Measurements from ENCODE around the gene BHLHA9.
"Not testable (repeated sequence)": the region's sequence is repeated elsewhere in the genome, so short reads cannot be mapped to it uniquely, and the experiment has no call there.

Gene BHLHA9

DNA sequence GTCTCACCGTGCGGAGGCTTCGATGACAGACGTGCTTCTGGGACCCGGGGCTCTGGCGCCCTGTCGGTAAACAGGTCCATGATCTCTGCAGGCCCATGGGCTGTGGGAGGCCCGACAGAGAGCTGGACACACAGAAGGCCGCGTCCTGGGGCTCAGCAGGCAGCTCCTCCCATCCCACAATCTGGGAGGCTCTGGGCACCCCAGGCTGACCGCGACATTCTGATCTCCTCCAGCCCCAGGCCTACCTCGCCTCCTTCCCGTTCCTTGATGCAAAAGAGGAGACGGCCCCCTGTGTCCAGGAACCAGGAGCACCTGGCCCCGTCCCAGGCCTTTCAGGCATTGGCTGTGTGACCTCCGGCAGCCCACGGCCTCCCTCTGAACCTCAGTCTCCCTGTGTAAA is 32.5 kb downstream of the BHLHA9 start:
- no peak for DNase-seq

DNA sequence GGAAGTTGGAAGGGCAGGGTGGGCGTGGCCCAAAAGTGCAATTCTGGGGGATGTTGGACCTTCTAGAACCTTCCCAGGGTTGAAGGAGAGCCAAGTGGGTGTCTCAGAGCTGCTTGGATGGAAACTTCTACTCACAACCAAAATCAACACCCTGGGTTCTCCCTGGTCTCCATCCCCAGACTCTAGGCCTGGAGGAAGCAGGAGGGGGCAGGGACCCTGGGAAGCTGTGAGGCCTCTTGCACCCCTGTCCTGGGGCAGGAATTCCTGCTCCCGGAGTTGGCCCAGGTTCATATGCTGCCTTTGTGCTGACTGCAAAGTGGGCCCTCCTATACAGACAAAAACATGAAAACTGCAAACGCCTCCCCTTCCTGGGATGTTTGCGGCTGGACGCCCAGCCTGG is 34.3 kb downstream of the BHLHA9 start:
- DNase-seq = no peak

DNA sequence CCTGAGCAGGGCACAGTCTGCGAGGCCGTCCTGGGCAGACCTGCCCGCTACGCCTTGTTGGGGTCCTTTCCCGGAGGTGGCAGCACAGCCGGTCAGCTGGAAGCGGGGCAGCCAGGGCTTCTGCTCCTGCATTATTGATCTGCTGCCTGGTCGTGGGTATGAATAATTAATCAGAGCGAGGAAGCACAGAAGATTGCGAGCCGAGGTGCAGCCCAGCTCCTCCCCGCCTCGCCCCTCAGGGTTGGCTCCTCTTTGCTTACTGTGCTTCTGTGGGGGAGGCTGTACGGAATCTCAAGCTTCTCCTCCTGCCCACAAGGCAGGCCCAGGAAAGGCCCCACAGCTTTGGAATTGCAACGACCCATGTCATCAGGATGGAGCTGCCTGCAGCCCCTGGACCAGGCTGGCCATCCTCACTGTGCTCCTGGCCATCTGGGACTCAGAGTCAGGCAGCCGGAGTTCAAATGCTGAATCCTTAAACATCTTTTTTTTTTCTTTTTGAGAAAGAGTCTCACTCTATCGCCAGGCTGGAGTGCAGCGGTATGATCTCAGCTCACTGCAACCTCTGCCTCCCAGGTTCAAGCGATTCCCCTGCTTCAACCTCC is 34.8 kb downstream of the BHLHA9 start:
- no peak for DNase-seq

DNA sequence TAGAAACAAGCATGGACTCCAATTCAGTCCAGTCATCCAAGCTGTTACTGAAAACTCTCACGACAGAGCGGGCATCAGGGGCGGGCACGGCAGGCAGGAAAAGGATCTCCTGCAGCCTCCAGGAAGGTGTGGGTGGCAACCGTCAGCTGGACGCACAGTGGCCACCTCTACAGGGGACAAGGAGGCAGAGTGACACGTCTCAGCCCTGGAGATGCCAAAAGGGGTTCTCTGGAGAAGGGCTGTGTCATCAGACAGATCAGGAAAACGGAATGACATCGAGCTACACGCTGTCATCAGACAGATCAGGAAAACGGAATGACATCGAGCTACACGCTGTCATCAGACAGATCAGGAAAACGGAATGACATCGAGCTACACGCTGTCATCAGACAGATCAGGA is 37.6 kb downstream of the BHLHA9 start:
- DNase-seq = not testable (repeated sequence)

DNA sequence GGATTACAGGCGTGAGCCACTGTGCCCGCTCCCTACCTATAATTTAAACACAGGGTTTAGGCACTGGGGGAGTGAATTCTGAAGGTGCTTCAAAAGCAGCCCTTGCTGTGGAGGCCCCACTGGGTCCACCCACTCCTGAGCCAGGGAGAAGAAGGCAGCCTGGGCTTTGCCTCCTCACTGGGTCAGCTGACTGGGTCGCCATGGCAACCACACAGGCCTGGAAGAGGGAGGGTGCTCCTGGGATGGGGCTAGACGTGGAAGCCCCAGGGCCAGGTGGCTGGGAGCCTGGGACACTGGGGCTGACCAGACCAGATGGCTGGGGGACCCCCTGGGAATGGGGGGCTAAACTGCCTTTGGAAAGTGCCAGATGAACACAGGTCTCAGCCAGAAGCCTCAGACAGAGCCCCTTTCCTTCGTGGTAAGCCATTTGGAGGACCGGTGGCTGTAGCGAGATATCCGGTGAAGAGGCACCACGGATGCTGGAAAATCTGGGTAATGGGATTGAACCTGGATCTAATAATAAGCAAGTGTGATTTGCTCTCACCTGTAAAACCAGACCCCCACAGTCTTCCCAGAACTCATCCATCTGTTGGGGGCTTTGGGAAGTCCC is 42.1 kb downstream of the BHLHA9 start:
- peak; percentile 45 for DNase-seq

DNA sequence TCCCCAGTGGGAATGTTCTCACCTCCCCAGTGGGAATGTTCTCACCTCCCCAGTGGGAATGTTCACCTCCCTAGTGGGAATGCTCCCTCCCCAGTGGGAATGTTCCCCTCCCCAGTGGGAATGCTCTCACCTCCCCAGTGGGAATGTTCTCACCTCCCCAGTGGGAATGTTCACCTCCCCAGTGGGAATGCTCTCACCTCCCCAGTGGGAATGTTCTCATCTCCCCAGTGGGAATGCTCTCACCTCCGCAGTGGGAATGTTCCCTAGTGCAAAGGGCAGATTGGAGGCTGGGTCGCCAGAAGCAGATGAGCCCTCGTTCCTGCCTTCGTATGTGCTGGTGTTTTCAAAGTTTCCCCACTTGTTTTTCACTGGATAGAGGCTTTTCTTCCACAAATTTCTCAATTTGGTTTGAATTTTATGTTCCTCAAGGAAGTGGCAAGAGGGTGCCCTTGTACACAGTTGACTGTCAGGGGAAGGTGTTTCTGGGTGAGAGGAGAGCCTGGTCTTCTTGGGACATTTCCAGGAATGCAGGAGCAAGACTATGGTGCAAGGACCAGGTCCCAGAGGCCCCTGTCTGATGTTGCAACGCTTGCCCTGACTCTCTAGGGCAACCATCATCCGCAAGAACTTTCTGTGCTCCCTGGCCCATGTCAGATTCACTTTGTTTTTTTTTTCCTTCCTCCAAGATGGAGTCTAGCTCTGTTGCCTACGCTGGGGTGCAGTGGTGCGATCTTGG is 43.2 kb downstream of the BHLHA9 start:
- DNase-seq = no peak

DNA sequence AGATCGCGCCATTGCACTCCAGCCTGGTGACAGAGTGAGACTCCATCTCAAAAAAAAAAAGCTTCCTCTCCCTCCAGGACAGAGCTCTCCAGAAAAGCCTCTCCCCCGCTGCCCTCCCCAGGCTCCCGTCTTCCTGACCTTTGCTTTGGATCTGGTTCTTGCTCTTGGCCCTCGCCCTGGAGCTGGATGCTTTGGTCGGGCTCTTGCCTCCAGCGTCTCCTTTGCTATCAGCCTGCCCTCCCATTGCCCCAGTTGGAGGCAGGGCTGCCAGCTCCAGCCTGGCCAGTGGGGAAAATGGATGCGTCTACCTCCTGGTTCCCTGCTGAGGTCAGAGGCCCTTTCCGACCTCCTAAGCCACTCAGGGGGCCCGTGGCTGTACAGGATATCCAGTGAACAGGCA is 45.2 kb downstream of the BHLHA9 start:
- no peak for DNase-seq

DNA sequence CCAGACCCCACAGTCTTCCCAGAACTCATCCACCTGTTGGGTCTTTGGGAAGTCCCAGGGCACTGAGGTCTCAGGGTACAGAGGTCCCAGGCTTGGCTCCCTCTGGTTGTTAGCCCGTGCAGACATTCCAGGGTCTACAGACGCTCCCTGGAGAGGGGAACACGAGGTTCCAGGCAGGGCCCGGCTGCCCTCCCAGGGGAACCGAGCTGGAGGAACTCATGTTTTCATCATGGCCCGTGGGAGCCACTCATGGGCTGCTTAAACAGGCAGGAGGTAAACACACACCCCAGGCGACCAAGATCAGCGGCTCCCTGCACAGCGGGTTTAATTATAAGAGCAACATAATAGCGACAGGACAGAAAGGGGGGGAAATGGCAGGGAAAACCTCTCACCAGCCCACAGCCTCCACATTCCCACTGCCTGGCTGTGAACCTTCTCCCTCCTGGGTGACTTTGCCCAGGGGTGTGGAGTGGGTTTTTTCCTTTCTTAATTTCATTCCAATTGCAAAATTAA is 45.7 kb downstream of the BHLHA9 start:
- DNase-seq = peak; percentile 78
